ENCODE results near the gene VPREB1. TPM values are rescaled to one million over a fixed set of nuclear protein-coding genes. Genes with fewer than 3 reads are reported as not detected.

The VPREB1 gene
- total RNA-seq, 4 donors from 2014 or later: not detected

DNA sequence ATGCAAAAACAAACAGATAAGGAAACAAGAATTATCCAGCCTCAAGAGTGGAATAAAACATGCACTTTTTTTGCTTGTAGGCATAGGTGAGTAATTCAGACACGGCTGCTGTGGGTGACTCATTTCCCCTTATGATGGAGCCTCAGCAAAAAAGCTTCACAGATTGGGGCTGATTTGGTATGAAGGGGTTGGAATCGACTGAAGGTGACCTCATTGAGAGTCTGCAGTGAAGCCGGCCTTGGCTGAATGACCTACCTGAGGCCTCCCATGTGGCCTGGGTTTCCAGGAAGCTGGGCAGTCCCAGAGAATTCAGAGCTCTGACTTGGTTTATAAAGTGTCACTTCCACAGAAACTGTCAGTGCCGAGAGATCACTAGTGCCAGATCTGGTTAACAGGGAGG is 34.2 kb upstream of the VPREB1 start:
- Histone ChIP-seq H3K36me3 (no peaks in the 10 kb centered on the region), H3K4me3 (no peak overlapping the region), H3K4me1 (no peaks in the 10 kb centered on the region), H3K9me3 (no peaks in the 10 kb centered on the region), H3K27me3 (peaks cover 9% of the 10 kb centered on the region), H3K27ac (no peak overlapping the region)
- WGBS, 2 donors (ENCODE audit: low coverage in 1 of 2): 17 to 48% methylated on average over 1 to 4 of the region's 4 CpGs
- TF ChIP-seq, protein P1, sequence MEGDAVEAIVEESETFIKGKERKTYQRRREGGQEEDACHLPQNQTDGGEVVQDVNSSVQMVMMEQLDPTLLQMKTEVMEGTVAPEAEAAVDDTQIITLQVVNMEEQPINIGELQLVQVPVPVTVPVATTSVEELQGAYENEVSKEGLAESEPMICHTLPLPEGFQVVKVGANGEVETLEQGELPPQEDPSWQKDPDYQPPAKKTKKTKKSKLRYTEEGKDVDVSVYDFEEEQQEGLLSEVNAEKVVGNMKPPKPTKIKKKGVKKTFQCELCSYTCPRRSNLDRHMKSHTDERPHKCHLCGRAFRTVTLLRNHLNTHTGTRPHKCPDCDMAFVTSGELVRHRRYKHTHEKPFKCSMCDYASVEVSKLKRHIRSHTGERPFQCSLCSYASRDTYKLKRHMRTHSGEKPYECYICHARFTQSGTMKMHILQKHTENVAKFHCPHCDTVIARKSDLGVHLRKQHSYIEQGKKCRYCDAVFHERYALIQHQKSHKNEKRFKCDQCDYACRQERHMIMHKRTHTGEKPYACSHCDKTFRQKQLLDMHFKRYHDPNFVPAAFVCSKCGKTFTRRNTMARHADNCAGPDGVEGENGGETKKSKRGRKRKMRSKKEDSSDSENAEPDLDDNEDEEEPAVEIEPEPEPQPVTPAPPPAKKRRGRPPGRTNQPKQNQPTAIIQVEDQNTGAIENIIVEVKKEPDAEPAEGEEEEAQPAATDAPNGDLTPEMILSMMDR (IDR thresholded peaks at IDR 0.05): no peak
- intact Hi-C loops (cut with DNase I; ENCODE audit: low total_unique reads): no loop called here
- in situ Hi-C loops (cut with MboI; ENCODE audit: low pct_ligation_motif_present in 1 of 4, low pct_unique_long_range_greater_than_20kb in 1 of 4, low sequenced_read_pairs in 3 of 4): no loop called here
- DNase-seq: no peak

DNA sequence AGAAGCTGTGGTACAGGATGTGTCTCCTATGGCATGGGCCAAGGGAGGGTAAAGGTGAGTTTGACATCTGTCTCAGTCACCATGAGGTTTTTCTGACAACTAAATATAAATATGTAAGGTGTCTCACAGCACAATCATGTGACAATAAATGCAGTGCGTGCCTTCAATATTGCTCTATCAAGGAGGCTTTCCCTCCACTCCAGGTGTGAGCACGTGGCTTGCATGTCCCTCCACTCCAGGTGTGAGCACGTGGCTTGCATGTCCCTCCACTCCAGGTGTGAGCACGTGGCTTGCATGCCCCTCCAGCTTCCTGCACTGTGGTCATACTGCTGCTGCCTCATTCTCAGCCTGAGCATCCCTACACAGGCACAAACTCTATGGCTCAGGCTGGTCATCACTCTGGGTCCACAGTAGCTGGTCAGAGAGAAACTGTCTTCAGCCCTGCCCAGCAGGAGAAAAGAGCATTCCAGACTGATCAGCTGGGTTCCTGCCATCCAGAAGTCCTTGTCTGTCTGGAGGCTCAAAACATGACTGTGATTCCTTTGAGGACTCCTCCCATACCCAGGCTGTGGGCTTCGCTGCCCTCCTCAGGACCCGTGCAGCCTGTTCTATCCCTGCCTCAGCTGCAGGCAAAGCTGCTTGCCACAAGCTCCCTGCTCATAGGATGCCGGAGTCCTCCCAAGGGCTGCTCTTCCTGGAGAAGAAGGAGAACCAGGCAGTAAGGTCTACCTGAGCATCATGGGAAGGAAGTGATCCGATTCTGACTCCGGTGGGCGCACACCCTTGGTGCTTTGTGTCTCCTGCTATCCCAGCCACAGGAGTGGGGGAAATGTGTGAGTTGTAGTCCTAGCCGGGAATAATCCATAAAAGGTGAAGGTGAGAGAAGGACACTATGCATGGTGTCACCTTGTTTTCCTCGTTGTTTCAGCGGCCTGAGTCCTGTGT is 33.4 kb upstream of the VPREB1 start:
- no peaks in the 10 kb centered on the region for H3K9me3 ChIP-seq
- intact Hi-C loops (cut with DNase I; ENCODE audit: low total_unique reads) (no loop called here), in situ Hi-C loops (cut with MboI; ENCODE audit: low pct_ligation_motif_present in 1 of 4, low pct_unique_long_range_greater_than_20kb in 1 of 4, low sequenced_read_pairs in 3 of 4) (no loop called here)
- H3K4me1 ChIP-seq: no peaks in the 10 kb centered on the region
- no peaks in the 10 kb centered on the region for H3K36me3 ChIP-seq
- no peak overlapping the region for H3K4me3 ChIP-seq
- TF ChIP-seq POLR2AphosphoS5 (IDR thresholded peaks at IDR 0.05) (no peak), POLR2A (IDR thresholded peaks at IDR 0.05) (no peak), EP300 (IDR thresholded peaks at IDR 0.05; ENCODE audit: low read depth) (no peak)
- TF ChIP-seq, protein P1 (IDR thresholded peaks at IDR 0.05): no peak
- no peak overlapping the region for H3K27ac ChIP-seq
- no peak for DNase-seq
- 73 to 78% methylated on average over 3 to 13 of the region's 13 CpGs for WGBS, 2 donors (ENCODE audit: low coverage in 1 of 2)
- H3K27me3 ChIP-seq: peaks cover 9% of the 10 kb centered on the region

DNA sequence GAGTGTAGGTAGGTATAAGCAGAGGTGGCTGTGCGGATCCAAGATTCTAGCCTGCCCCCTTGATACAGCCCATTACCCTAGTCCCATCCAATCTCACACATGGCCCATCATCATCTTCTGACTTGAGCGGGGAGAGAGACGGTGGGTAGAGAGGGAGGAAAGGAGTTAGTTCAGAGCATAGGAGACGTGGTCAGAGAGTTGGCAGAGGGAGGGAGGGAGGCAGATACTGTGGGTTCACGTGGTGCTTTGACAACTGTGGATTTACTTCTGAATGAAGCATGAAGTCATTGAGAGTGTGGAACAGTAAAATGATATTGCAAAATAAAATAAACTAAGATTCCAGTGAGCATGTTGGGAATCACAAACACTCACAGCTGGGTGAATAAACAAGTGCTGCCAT is 31.4 kb upstream of the VPREB1 start:
- H3K4me1 ChIP-seq: no peaks in the 10 kb centered on the region
- no peak for DNase-seq
- intact Hi-C loops (cut with DNase I; ENCODE audit: low total_unique reads): no loop called here
- in situ Hi-C loops (cut with MboI; ENCODE audit: low pct_ligation_motif_present in 1 of 4, low pct_unique_long_range_greater_than_20kb in 1 of 4, low sequenced_read_pairs in 3 of 4): no loop called here
- H3K4me3 ChIP-seq: no peak overlapping the region
- H3K27me3 ChIP-seq: peaks cover 9% of the 10 kb centered on the region
- no peak overlapping the region for H3K27ac ChIP-seq
- TF ChIP-seq POLR2A (IDR thresholded peaks at IDR 0.05): no peak
- no peak for TF ChIP-seq POLR2AphosphoS5 (IDR thresholded peaks at IDR 0.05)
- TF ChIP-seq, protein P1 (IDR thresholded peaks at IDR 0.05): no peak
- TF ChIP-seq EP300 (IDR thresholded peaks at IDR 0.05; ENCODE audit: low read depth): no peak
- WGBS, 2 donors (ENCODE audit: low coverage in 1 of 2): 35 to 46% methylated on average over 3 to 5 of the region's 5 CpGs
- no peaks in the 10 kb centered on the region for H3K36me3 ChIP-seq
- H3K9me3 ChIP-seq: no peaks in the 10 kb centered on the region

DNA sequence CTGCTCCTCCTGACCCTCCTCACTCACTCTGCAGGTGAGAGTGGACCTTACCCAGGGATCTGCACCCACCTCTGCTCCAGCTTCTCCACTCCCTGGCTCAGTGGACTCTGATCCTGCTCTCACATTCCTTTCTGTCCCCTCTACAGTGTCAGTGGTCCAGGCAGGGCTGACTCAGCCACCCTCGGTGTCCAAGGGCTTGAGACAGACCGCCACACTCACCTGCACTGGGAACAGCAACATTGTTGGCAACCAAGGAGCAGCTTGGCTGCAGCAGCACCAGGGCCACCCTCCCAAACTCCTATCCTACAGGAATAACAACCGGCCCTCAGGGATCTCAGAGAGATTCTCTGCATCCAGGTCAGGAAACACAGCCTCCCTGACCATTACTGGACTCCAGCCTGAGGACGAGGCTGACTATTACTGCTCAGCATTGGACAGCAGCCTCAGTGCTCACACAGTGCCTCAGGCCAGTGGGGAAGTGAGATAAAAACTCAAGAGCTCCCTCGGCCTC is 29.7 kb upstream of the VPREB1 start:
- in situ Hi-C loops (cut with MboI; ENCODE audit: low pct_ligation_motif_present in 1 of 4, low pct_unique_long_range_greater_than_20kb in 1 of 4, low sequenced_read_pairs in 3 of 4) (no loop called here), intact Hi-C loops (cut with DNase I; ENCODE audit: low total_unique reads) (no loop called here)
- H3K27me3 ChIP-seq: peaks cover 9% of the 10 kb centered on the region
- TF ChIP-seq POLR2A (IDR thresholded peaks at IDR 0.05): no peak
- TF ChIP-seq POLR2AphosphoS5 (IDR thresholded peaks at IDR 0.05): no peak
- no peak for TF ChIP-seq EP300 (IDR thresholded peaks at IDR 0.05; ENCODE audit: low read depth)
- TF ChIP-seq, protein P1 (IDR thresholded peaks at IDR 0.05): no peak
- no peak overlapping the region for H3K27ac ChIP-seq
- no peak for DNase-seq
- 72% methylated on average over 5 of the region's 5 CpGs; no CpG with 5 or more reads in 1 of the 2 donors for WGBS, 2 donors (ENCODE audit: low coverage in 1 of 2)
- no peak overlapping the region for H3K4me3 ChIP-seq
- H3K4me1 ChIP-seq: no peaks in the 10 kb centered on the region
- H3K36me3 ChIP-seq: no peaks in the 10 kb centered on the region
- no peaks in the 10 kb centered on the region for H3K9me3 ChIP-seq

Data from transverse colon (tissue), 4 donors.